D341Med (cell line): ENCODE data around the gene RASA2.
"Not testable (repeated sequence)": the region's sequence is repeated elsewhere in the genome, so short reads cannot be mapped to it uniquely, and the experiment has no call there.

ENCODE experiments used
- DNase-seq: peaks from one replicate; pipeline ENCODE4 v3.0.0; 2012; ENCODE audit warnings: low spot score

Gene RASA2

GRCh38 chr3:141457624-141458236, 29.1 kb upstream of the RASA2 start:
- no peak for DNase-seq

GRCh38 chr3:141459008-141459407, 27.8 kb upstream of the RASA2 start:
- DNase-seq, result no peak

- peak; percentile 89 for DNase-seq
Measured at GRCh38 chr3:141460097-141460704, 26.6 kb upstream of the RASA2 start.

GRCh38 chr3:141462176-141462859, 24.5 kb upstream of the RASA2 start:
- no peak for DNase-seq

GRCh38 chr3:141465221-141465620, 21.6 kb upstream of the RASA2 start:
- DNase-seq, result no peak

GRCh38 chr3:141466633-141467169, 20.1 kb upstream of the RASA2 start:
- DNase-seq, result no peak

GRCh38 chr3:141469720-141470119, 17.1 kb upstream of the RASA2 start:
- no peak for DNase-seq

- no peak for DNase-seq
Measured at GRCh38 chr3:141471160-141471559, 15.7 kb upstream of the RASA2 start.

GRCh38 chr3:141476033-141476432, 10.8 kb upstream of the RASA2 start:
- DNase-seq, result no peak

GRCh38 chr3:141477224-141477623, 9.6 kb upstream of the RASA2 start:
- DNase-seq, result no peak

GRCh38 chr3:141478139-141478538, 8.7 kb upstream of the RASA2 start:
- DNase-seq, result no peak

- not testable (repeated sequence) for DNase-seq
Measured at GRCh38 chr3:141478840-141479239, 8.0 kb upstream of the RASA2 start.

GRCh38 chr3:141482245-141482922, 4.4 kb upstream of the RASA2 start:
- DNase-seq, result no peak

- no peak for DNase-seq
Measured at GRCh38 chr3:141484701-141485287, 2.0 kb upstream of the RASA2 start.

GRCh38 chr3:141485641-141486495, 959 bp upstream of the RASA2 start:
- DNase-seq, result no peak

- no peak for DNase-seq
Measured at GRCh38 chr3:141486496-141486745, 406 bp upstream of the RASA2 start.

GRCh38 chr3:141487521-141488252, 860 bp downstream of the RASA2 start:
- DNase-seq, result peak; percentile 83

- DNase-seq, result no peak
Measured at GRCh38 chr3:141489203-141489602, 2.4 kb downstream of the RASA2 start.

- DNase-seq, result no peak
Measured at GRCh38 chr3:141491081-141491480, 4.3 kb downstream of the RASA2 start.

- no peak for DNase-seq
Measured at GRCh38 chr3:141491929-141492328, 5.1 kb downstream of the RASA2 start.

GRCh38 chr3:141493184-141493583, 6.4 kb downstream of the RASA2 start:
- no peak for DNase-seq
